ENCODE results near the gene CDH26. TPM values are rescaled to one million over a fixed set of nuclear protein-coding genes. Genes with fewer than 3 reads are reported as not detected.

CDH26 gene
- total RNA-seq, 2 experiments from 2014 or later, result 0.19 to 0.36 TPM

DNA sequence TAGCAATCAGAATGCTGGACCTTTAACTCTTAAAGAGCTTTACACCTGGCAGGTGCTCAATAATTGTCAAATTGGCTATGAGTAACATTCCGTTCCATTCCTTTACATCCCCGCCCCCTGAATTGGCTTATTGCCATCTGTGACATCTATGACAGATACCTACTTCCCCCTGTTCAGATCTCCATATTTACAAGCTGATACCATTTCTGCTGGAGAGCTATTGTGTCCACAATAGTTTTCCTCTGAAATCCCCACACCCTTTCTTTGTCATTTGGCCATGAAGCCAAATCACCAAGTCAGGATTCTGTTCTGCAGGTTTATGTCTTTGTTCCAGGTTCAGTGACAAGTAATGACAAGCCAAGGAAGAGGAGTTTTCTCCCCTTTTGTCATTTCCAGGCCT, 3.2 kb downstream of the CDH26 start:
- intact Hi-C loops (cut with micrococcal nuclease; ENCODE audit: unreplicated experiment), result no loop called here
- ChIA-PET CTCF (ENCODE audit: unreplicated experiment) (no interaction called here), POLR2A (interaction anchor here (0.7 kb wide), 1 partner anchor 9 kb away, joined by 6 read pairs; no protein-coding TSS in a partner anchor)
- Histone ChIP-seq H3K79me2 (ENCODE audit: insufficient read depth, low read depth, low read length) (no peaks in the 10 kb centered on the region), H3K9me3 (ENCODE audit: low read length) (no peaks in the 10 kb centered on the region), H4K20me1 (ENCODE audit: insufficient read depth, low read length) (no peaks in the 10 kb centered on the region), H3K9me2 (ENCODE audit: insufficient read depth, low read length) (no peaks in the 10 kb centered on the region), H3K4me3 (ENCODE audit: low read depth, low read length, poor library complexity, severe bottlenecking) (no peak overlapping the region), H3K4me2 (ENCODE audit: low read length) (no peak overlapping the region), H3K4me1 (ENCODE audit: insufficient read depth, low read length, poor library complexity, severe bottlenecking) (no peaks in the 10 kb centered on the region), H3K36me3 (ENCODE audit: insufficient read depth, low read length) (no peaks in the 10 kb centered on the region), H3K27ac (ENCODE audit: low read depth, low read length, poor library complexity, severe bottlenecking) (no peak overlapping the region), H2AFZ (ENCODE audit: low read length) (no peak overlapping the region)
- DNase-seq (ENCODE audit: low spot score), result no peak
- no peak for TF ChIP-seq CTCF (conservative IDR thresholded peaks at IDR 0.05; ENCODE audit: low read length)
- no peak for TF ChIP-seq EZH2phosphoT487 (IDR thresholded peaks at IDR 0.05; ENCODE audit: borderline replicate concordance, low read depth, low read length)
- BruUV-seq (replicated peaks), result no TSS peak

GRCh38 chr20:59962155-59962554, 3.9 kb downstream of the CDH26 start:
- BruUV-seq (replicated peaks), result no TSS peak
- H2AFZ ChIP-seq (ENCODE audit: low read length), result no peak overlapping the region
- H3K79me2 ChIP-seq (ENCODE audit: insufficient read depth, low read depth, low read length), result no peaks in the 10 kb centered on the region
- H3K4me2 ChIP-seq (ENCODE audit: low read length), result no peak overlapping the region
- intact Hi-C loops (cut with micrococcal nuclease; ENCODE audit: unreplicated experiment), result no loop called here
- DNase-seq (ENCODE audit: low spot score), result no peak
- no peaks in the 10 kb centered on the region for H3K9me2 ChIP-seq (ENCODE audit: insufficient read depth, low read length)
- ChIA-PET POLR2A (interaction anchor here (0.7 to 1.0 kb wide), 2 partner anchors 10 to 21 kb away, joined by 3 to 6 read pairs; no protein-coding TSS in a partner anchor), CTCF (ENCODE audit: unreplicated experiment) (no interaction called here)
- H3K4me3 ChIP-seq (ENCODE audit: low read depth, low read length, poor library complexity, severe bottlenecking), result no peak overlapping the region
- no peaks in the 10 kb centered on the region for H4K20me1 ChIP-seq (ENCODE audit: insufficient read depth, low read length)
- TF ChIP-seq EZH2phosphoT487 (IDR thresholded peaks at IDR 0.05; ENCODE audit: borderline replicate concordance, low read depth, low read length) (no peak), CTCF (conservative IDR thresholded peaks at IDR 0.05; ENCODE audit: low read length) (no peak)
- no peak overlapping the region for H3K27ac ChIP-seq (ENCODE audit: low read depth, low read length, poor library complexity, severe bottlenecking)
- no peaks in the 10 kb centered on the region for H3K9me3 ChIP-seq (ENCODE audit: low read length)
- H3K36me3 ChIP-seq (ENCODE audit: insufficient read depth, low read length), result no peaks in the 10 kb centered on the region
- no peaks in the 10 kb centered on the region for H3K4me1 ChIP-seq (ENCODE audit: insufficient read depth, low read length, poor library complexity, severe bottlenecking)

- no peaks in the 10 kb centered on the region for H3K9me2 ChIP-seq (ENCODE audit: insufficient read depth, low read length)
- H3K36me3 ChIP-seq (ENCODE audit: insufficient read depth, low read length), result no peaks in the 10 kb centered on the region
- no peak overlapping the region for H2AFZ ChIP-seq (ENCODE audit: low read length)
- no peak overlapping the region for H3K4me2 ChIP-seq (ENCODE audit: low read length)
- no TSS peak for BruUV-seq (replicated peaks)
- DNase-seq (ENCODE audit: low spot score), result no peak
- no peak overlapping the region for H3K27ac ChIP-seq (ENCODE audit: low read depth, low read length, poor library complexity, severe bottlenecking)
- H3K4me1 ChIP-seq (ENCODE audit: insufficient read depth, low read length, poor library complexity, severe bottlenecking), result no peaks in the 10 kb centered on the region
- intact Hi-C loops (cut with micrococcal nuclease; ENCODE audit: unreplicated experiment), result no loop called here
- ChIA-PET POLR2A (no interaction called here), CTCF (ENCODE audit: unreplicated experiment) (no interaction called here)
- H3K79me2 ChIP-seq (ENCODE audit: insufficient read depth, low read depth, low read length), result no peaks in the 10 kb centered on the region
- H3K4me3 ChIP-seq (ENCODE audit: low read depth, low read length, poor library complexity, severe bottlenecking), result no peak overlapping the region
- no peaks in the 10 kb centered on the region for H4K20me1 ChIP-seq (ENCODE audit: insufficient read depth, low read length)
- TF ChIP-seq EZH2phosphoT487 (IDR thresholded peaks at IDR 0.05; ENCODE audit: borderline replicate concordance, low read depth, low read length) (no peak), CTCF (conservative IDR thresholded peaks at IDR 0.05; ENCODE audit: low read length) (no peak)
- no peaks in the 10 kb centered on the region for H3K9me3 ChIP-seq (ENCODE audit: low read length)
Observed at GRCh38 chr20:59966428-59966827, 8.2 kb downstream of the CDH26 start.

Data from OCI-LY7 (cell line).